ENCODE results near the gene TFCP2L1. TPM values are rescaled to one million over a fixed set of nuclear protein-coding genes. Genes with fewer than 3 reads are reported as not detected.

TFCP2L1 gene
- total and polyA plus RNA-seq, 2 donors (not counting 3 experiments of a cell fraction or from before 2014, with no cell fraction given), result not detected

DNA sequence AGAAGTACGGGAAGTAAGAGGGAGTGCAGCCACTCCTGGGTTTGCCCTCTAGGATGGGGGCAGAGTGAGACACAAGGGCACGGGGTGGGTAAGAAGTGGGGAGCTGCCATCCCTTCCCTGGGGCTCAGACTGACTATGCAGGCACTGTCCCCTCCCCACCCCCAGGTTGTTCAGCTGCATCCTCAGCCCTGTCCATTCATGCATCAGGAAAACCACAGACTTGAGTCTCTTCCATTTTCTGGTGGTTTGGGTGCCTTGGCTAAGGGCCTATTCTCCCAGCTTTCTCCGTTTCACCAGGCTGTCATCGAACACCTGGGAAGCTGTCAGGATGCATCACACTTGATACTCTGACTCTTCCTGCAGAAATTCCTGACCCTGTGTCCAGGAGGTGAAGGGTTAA, 111.9 kb downstream of the TFCP2L1 start:
- no peak overlapping the region for H3K27ac ChIP-seq (ENCODE audit: insufficient read depth, low read depth, low read length)
- FAIRE-seq, result no peak
- CTCF ChIA-PET, result no interaction called here
- H4K20me1 ChIP-seq (replicated peaks; ENCODE audit: control insufficient read depth, extremely low read depth, insufficient read depth, low read length), result no peaks in the 10 kb centered on the region
- no peak overlapping the region for H3K4me3 ChIP-seq (replicated peaks in 1 of 3; ENCODE audit: insufficient read depth in 1 of 3, low read depth in 1 of 3, low read length in 3 of 3)
- no peak overlapping the region for H3K4me2 ChIP-seq (ENCODE audit: insufficient read depth, low read length)
- H3K4me1 ChIP-seq (ENCODE audit: control insufficient read depth, extremely low read depth, insufficient read depth, low read length), result no peaks in the 10 kb centered on the region
- no peaks in the 10 kb centered on the region for H3K27me3 ChIP-seq (ENCODE audit: control insufficient read depth in 2 of 2, insufficient read depth in 2 of 2, low read length in 2 of 2)
- no TSS peak for BruUV-seq (replicated peaks)
- H3K9me1 ChIP-seq (replicated peaks; ENCODE audit: control insufficient read depth, extremely low read depth, insufficient read depth, low read length), result no peaks in the 10 kb centered on the region
- no peaks in the 10 kb centered on the region for H3K36me3 ChIP-seq (ENCODE audit: control insufficient read depth in 2 of 2, extremely low read depth in 1 of 2, insufficient read depth in 2 of 2, low read length in 2 of 2)
- dilution Hi-C loops (cut with MboI; ENCODE audit: extremely low pct_ligation_motif_present, low sequenced_read_pairs), result no loop called here
- no peaks in the 10 kb centered on the region for H3K79me2 ChIP-seq (ENCODE audit: control insufficient read depth, insufficient read depth, low read length)
- no peak for TF ChIP-seq POLR2A (IDR thresholded peaks at IDR 0.05; ENCODE audit: low read depth, low read length)
- TF ChIP-seq, protein P1, sequence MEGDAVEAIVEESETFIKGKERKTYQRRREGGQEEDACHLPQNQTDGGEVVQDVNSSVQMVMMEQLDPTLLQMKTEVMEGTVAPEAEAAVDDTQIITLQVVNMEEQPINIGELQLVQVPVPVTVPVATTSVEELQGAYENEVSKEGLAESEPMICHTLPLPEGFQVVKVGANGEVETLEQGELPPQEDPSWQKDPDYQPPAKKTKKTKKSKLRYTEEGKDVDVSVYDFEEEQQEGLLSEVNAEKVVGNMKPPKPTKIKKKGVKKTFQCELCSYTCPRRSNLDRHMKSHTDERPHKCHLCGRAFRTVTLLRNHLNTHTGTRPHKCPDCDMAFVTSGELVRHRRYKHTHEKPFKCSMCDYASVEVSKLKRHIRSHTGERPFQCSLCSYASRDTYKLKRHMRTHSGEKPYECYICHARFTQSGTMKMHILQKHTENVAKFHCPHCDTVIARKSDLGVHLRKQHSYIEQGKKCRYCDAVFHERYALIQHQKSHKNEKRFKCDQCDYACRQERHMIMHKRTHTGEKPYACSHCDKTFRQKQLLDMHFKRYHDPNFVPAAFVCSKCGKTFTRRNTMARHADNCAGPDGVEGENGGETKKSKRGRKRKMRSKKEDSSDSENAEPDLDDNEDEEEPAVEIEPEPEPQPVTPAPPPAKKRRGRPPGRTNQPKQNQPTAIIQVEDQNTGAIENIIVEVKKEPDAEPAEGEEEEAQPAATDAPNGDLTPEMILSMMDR (IDR thresholded peaks at IDR 0.05; ENCODE audit: extremely low read depth in 1 of 2, insufficient read depth in 1 of 2, low read depth in 1 of 2, low read length in 2 of 2), result no peak
- no peak for TF ChIP-seq MYC (IDR thresholded peaks at IDR 0.05; ENCODE audit: low read depth, low read length)
- TF ChIP-seq FOS (IDR thresholded peaks at IDR 0.05; ENCODE audit: borderline replicate concordance, insufficient read depth, low read length), result no peak
- TF ChIP-seq GATA2 (IDR thresholded peaks at IDR 0.05; ENCODE audit: insufficient read depth, insufficient read length, low read depth, low read length), result no peak
- TF ChIP-seq, protein P2, sequence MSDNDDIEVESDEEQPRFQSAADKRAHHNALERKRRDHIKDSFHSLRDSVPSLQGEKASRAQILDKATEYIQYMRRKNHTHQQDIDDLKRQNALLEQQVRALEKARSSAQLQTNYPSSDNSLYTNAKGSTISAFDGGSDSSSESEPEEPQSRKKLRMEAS (IDR thresholded peaks at IDR 0.05; ENCODE audit: insufficient read depth, insufficient read length), result no peak
- TF ChIP-seq JUN (IDR thresholded peaks at IDR 0.05; ENCODE audit: borderline replicate concordance, insufficient read depth, insufficient read length, low read depth), result no peak
- no peak for TF ChIP-seq POLR2AphosphoS5 (IDR thresholded peaks at IDR 0.05; ENCODE audit: insufficient read depth, low read depth, low read length)
- TF ChIP-seq EZH2 (IDR thresholded peaks at IDR 0.05; ENCODE audit: borderline replicate concordance, low read depth, low read length, severe bottlenecking), result no peak
- no peak overlapping the region for H3K9ac ChIP-seq (replicated peaks; ENCODE audit: extremely low read depth, insufficient read depth, low read length)
- DNase-seq (ENCODE audit: low read depth, low spot score), result no peak
- H3K9me3 ChIP-seq (replicated peaks; ENCODE audit: control insufficient read depth, insufficient read depth, low read length), result no peaks in the 10 kb centered on the region
- intact Hi-C loops (cut with micrococcal nuclease), result no loop called here
- POLR2A ChIA-PET, result no interaction called here
- no peak overlapping the region for H2AFZ ChIP-seq (ENCODE audit: low read depth, low read length)

All from endothelial cell of umbilical vein (primary cell).